Nephron (organoid): Measurements from ENCODE around the gene PDS5B.

ENCODE experiments used
- H3K27ac Mint-ChIP-seq, 3 experiments: 2 replicates each; pipeline ENCODE4 v1.8.0; 2020; ENCODE audit warnings: mixed read lengths in 3 of 3, mild to moderate bottlenecking in 2 of 3, moderate library complexity in 1 of 3
- H3K27me3 Mint-ChIP-seq: 2 replicates; pipeline ENCODE4 v1.8.0; 2021; ENCODE audit warnings: low read depth, mild to moderate bottlenecking, moderate library complexity, mixed read lengths
- H3K36me3 Mint-ChIP-seq: 2 replicates; pipeline ENCODE4 v1.8.0; 2020; ENCODE audit warnings: low read depth, mixed read lengths
- H3K4me1 Mint-ChIP-seq: 2 replicates; pipeline ENCODE4 v1.8.0; 2020; ENCODE audit warnings: mixed read lengths
- H3K4me3 Mint-ChIP-seq, 3 experiments: 2 replicates each; pipeline ENCODE4 v1.8.0; 2020; ENCODE audit warnings: mild to moderate bottlenecking in 3 of 3, mixed read lengths in 3 of 3, moderate library complexity in 2 of 3
- H3K9me3 Mint-ChIP-seq: 2 replicates; pipeline ENCODE4 v1.8.0; 2020; ENCODE audit warnings: mixed read lengths
- TF ChIP-seq, protein P1 (sequence below), 3 experiments: fragments of 200-600 bp; sonication (generic); IDR thresholded peaks; one replicate each; pipeline ENCODE4 v1.5.0; 2021; ENCODE audit warnings: antibody characterized with exemption in 3 of 3; ENCODE audit not compliant: unreplicated experiment in 3 of 3

PDS5B gene

DNA sequence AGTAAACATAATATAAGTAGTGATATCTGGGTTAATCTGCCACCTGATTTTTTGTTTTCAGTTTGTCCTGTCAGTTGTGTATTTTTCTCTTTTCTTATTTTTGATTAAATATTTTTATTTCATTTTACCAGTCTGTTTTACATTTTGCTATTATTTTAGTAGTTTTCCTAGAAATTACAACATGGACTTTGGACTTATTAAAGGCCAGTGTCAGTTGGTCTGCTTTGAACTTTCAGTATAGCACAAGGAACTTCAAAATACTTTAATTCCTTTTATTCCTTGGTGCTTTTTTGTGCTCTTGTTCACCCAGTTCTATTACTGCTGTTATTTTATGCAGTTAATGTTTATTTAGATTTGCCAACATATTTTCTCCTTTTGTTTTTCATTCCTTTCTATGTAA is 149.6 kb downstream of the PDS5B start:
- Mint-ChIP-seq H3K4me3 (no peak overlapping the region), H3K27ac (peak overlapping the region; percentile 19 to 40 (median 23)), H3K4me1 (peaks cover 23% of the 10 kb centered on the region), H3K27me3 (no peaks in the 10 kb centered on the region), H3K9me3 (no peaks in the 10 kb centered on the region), H3K36me3 (peaks cover 74% of the 10 kb centered on the region)
- TF ChIP-seq, protein P1, sequence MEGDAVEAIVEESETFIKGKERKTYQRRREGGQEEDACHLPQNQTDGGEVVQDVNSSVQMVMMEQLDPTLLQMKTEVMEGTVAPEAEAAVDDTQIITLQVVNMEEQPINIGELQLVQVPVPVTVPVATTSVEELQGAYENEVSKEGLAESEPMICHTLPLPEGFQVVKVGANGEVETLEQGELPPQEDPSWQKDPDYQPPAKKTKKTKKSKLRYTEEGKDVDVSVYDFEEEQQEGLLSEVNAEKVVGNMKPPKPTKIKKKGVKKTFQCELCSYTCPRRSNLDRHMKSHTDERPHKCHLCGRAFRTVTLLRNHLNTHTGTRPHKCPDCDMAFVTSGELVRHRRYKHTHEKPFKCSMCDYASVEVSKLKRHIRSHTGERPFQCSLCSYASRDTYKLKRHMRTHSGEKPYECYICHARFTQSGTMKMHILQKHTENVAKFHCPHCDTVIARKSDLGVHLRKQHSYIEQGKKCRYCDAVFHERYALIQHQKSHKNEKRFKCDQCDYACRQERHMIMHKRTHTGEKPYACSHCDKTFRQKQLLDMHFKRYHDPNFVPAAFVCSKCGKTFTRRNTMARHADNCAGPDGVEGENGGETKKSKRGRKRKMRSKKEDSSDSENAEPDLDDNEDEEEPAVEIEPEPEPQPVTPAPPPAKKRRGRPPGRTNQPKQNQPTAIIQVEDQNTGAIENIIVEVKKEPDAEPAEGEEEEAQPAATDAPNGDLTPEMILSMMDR (IDR thresholded peaks at IDR 0.05; ENCODE audit: unreplicated experiment in 3 of 3), result no peak

DNA sequence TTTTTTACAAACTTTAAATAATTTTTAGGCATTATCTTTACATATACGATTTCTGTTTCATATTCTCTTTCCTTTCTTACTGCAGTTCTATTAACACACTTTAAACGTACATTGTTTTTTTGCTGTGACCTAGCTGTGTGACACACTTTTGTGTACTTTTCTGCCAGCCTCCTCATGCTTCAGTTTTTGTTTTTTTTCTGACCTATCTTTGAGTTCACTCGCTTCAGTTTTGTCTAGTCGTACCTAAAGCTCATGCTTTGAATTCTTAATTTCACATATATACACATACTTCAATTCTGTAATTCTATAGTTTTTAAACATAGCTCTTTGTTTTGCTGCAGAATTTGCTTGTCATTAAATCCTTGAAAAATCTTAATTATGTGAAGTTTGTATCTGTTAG is 150.4 kb downstream of the PDS5B start:
- Mint-ChIP-seq H3K36me3 (peaks cover 74% of the 10 kb centered on the region), H3K27me3 (no peaks in the 10 kb centered on the region), H3K4me1 (peaks cover 19% of the 10 kb centered on the region), H3K4me3 (no peak overlapping the region), H3K9me3 (no peaks in the 10 kb centered on the region), H3K27ac (peak overlapping the region; percentile 19 to 40 (median 23))
- TF ChIP-seq, protein P1 (IDR thresholded peaks at IDR 0.05; ENCODE audit: unreplicated experiment in 3 of 3), result no peak

DNA sequence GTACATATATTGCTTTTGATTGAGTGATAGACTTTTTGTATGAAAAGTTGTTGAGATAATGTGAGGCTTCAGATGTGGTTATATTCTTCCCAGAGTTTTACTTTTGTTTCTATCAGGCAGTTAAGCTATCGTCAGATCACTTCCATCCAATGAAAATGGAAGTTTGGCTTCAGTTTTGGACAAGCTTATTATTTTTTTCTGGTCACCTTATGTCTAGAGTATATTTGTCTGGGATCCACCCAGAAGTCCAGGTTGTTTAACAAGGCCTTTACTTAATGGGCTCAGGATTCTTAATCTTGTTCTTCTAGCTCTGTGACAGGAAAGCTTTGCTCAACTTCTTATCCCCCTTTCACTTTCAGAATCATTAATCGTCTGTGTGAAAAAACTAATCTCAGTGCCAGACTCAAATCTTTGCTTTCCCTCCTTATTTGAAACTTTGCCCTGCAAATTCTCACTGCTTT is 150.9 kb downstream of the PDS5B start:
- H3K4me3 Mint-ChIP-seq, result no peak overlapping the region
- H3K27ac Mint-ChIP-seq, result peak overlapping the region; percentile 19 to 40 (median 23)
- TF ChIP-seq, protein P1 (IDR thresholded peaks at IDR 0.05; ENCODE audit: unreplicated experiment in 3 of 3), result no peak
- H3K9me3 Mint-ChIP-seq, result no peaks in the 10 kb centered on the region
- H3K27me3 Mint-ChIP-seq, result no peaks in the 10 kb centered on the region
- peaks cover 18% of the 10 kb centered on the region for H3K4me1 Mint-ChIP-seq
- peaks cover 78% of the 10 kb centered on the region for H3K36me3 Mint-ChIP-seq

DNA sequence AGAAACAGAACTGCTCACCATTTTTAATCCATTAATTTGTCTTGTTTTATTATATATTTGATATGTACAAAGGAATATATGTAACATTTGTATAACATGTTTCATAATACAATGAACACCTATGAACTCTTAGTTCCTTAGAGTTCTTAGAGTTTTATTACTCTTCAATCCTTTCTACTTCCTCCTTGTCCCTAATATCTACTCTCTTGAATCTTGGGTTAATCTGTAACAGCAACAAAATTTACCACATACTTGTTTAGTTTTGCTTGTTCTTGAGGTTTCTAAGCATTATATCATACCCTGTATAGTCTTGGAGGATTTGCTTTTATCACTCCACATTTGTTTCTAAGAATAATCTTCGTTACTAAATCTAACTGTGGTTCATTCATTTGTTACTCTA is 151.4 kb downstream of the PDS5B start:
- Mint-ChIP-seq H3K27me3 (no peaks in the 10 kb centered on the region), H3K4me1 (peaks cover 18% of the 10 kb centered on the region), H3K27ac (peak overlapping the region; percentile 19 to 40 (median 23))

GRCh38 chr13:32745509-32745908 is 159.3 kb downstream of the PDS5B start:
- H3K4me1 Mint-ChIP-seq, result peaks cover 36% of the 10 kb centered on the region
- H3K27me3 Mint-ChIP-seq, result no peaks in the 10 kb centered on the region
- TF ChIP-seq, protein P1 (IDR thresholded peaks at IDR 0.05; ENCODE audit: unreplicated experiment in 3 of 3), result no peak
- no peak overlapping the region for H3K4me3 Mint-ChIP-seq
- no peaks in the 10 kb centered on the region for H3K9me3 Mint-ChIP-seq
- peaks cover 64% of the 10 kb centered on the region for H3K36me3 Mint-ChIP-seq
- peak overlapping the region in 2 of 3 experiments; percentile 67 to 84 for H3K27ac Mint-ChIP-seq

More for the DNA sequence above, 151.4 kb downstream of the PDS5B start:
- no peak overlapping the region for H3K4me3 Mint-ChIP-seq
- TF ChIP-seq, protein P1 (IDR thresholded peaks at IDR 0.05; ENCODE audit: unreplicated experiment in 3 of 3), result no peak
- H3K9me3 Mint-ChIP-seq, result no peaks in the 10 kb centered on the region
- peaks cover 82% of the 10 kb centered on the region for H3K36me3 Mint-ChIP-seq

GRCh38 chr13:32746474-32746873 is 160.2 kb downstream of the PDS5B start:
- Mint-ChIP-seq H3K4me1 (peaks cover 36% of the 10 kb centered on the region), H3K36me3 (peaks cover 64% of the 10 kb centered on the region), H3K4me3 (no peak overlapping the region), H3K27me3 (no peaks in the 10 kb centered on the region), H3K9me3 (no peaks in the 10 kb centered on the region), H3K27ac (peak overlapping the region; percentile 59 to 84 (median 67))
- TF ChIP-seq, protein P1 (IDR thresholded peaks at IDR 0.05; ENCODE audit: unreplicated experiment in 3 of 3), result no peak
